Measurements from ENCODE around the gene NDUFA1. TPM values are rescaled to one million over a fixed set of nuclear protein-coding genes. Genes with fewer than 3 reads are reported as not detected.
"Not testable (repeated sequence)": the region's sequence is repeated elsewhere in the genome, so short reads cannot be mapped to it uniquely, and the experiment has no call there.

The NDUFA1 gene
- 10 to 100 TPM; 93.1 to 98.1 TPM for total RNA-seq

DNA sequence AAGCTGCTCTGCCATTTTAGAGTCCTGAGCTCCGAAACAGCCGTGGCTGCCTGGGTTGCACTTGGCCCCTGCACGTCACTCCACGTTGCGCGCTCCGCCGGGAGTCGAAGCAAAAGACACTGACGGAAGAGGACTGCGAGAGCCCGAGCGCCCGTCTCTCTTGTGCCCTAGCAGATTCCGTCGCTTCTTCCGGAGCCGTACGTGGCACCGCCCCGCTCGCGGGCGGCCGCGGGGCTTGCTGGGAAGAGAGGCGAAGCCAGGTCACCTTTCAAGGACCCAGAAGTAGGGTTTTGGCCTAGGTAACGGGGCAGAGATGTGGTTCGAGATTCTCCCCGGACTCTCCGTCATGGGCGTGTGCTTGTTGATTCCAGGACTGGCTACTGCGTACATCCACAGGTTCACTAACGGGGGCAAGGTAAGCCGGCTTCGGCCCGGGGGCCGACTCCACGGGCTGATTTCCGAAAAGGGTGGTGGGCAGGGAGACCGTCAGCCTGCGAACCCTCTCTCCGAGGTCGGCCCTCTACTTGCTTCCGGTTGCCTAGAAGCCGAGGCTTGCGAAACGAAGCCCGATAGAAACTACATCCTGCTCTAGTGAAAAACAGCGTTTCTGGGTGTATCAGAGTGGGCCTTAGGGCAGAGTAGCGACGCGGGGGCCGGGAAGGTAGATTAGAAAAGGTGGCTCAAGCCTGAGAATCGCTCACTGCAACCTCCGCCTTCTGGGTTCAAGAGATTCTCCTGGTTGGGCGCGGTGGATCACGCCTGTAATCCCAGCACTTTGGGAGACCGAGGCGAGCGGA, at the start of gene NDUFA1, which contains the start of gene RNF113A:
Gene NDUFA1, plus strand, starts transcription at position 234 of the 797 bp plus-strand sequence. Its CDS starts 80 bp downstream, at position 314.
Gene RNF113A, minus strand, starts transcription at position 135 of the 797 bp plus-strand sequence. Its CDS starts 120 bp downstream, at position 15.
- Mint-ChIP-seq H3K36me3 (peaks cover 2% of the 10 kb centered on the region), H3K27me3 (no peaks in the 10 kb centered on the region), H3K9me3 (no peaks in the 10 kb centered on the region), H3K27ac (peak within 1 kb of the TSS; percentile 100), H3K4me1 (peaks cover 8% of the 10 kb centered on the region), H3K4me3 (peak within 1 kb of the TSS; percentile 98)
- POLR2A ChIA-PET = interaction anchor here (0.5 to 2.4 kb wide), 10 partner anchors 9 to 120 kb away, joined by 3 to 25 read pairs (median 4); partner anchors contain the start of genes RPL39 and UPF3B
- ATAC-seq (ENCODE audit: low read depth) (peak; percentile 90), DNase-seq (peak; percentile 85)

DNA sequence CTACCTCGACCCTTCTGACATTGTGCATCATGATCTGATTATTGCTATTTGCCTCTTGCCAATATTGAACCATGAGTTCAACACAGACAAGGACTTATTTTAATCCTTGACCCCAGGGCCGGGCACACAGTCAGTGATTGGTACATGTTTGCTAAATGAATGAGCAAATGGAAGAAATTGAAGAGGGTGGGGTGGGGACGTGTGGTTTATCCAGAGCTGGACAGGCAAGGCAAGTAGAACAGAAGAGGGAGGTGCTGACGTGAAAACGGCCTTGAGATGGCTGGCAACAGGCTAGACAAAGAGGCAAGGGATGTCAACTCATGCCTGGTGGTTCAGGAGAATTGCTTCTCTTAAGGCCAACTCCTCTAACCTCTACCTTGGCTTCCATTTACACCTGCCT, 47.4 kb upstream of the NDUFA1 start:
- H3K27ac Mint-ChIP-seq; H3K4me1 Mint-ChIP-seq; H3K27me3 Mint-ChIP-seq; H3K4me3 Mint-ChIP-seq; DNase-seq; H3K9me3 Mint-ChIP-seq; ATAC-seq (ENCODE audit: low read depth); H3K36me3 Mint-ChIP-seq: not testable (repeated sequence)
- POLR2A ChIA-PET = interaction anchor here (0.6 kb wide), 1 partner anchor 247 kb away, joined by 3 read pairs; no protein-coding TSS in a partner anchor

- peak; percentile 28 for ATAC-seq (ENCODE audit: low read depth)
- Mint-ChIP-seq H3K36me3 (peaks cover 16% of the 10 kb centered on the region), H3K27ac (peak overlapping the region; percentile 16), H3K4me1 (peaks cover 5% of the 10 kb centered on the region), H3K27me3 (no peaks in the 10 kb centered on the region), H3K9me3 (no peaks in the 10 kb centered on the region), H3K4me3 (no peak overlapping the region)
- POLR2A ChIA-PET = interaction anchor here (1.5 kb wide), 1 partner anchor 35 kb away, joined by 5 read pairs; the partner anchor contains the start of gene RPL39
- DNase-seq = no peak
Observed at GRCh38 chrX:119826399-119826959, 45.2 kb upstream of the NDUFA1 start.

GRCh38 chrX:119828446-119828845, 43.2 kb upstream of the NDUFA1 start:
- Mint-ChIP-seq H3K27me3 (no peaks in the 10 kb centered on the region), H3K4me3 (no peak overlapping the region), H3K36me3 (peaks cover 18% of the 10 kb centered on the region), H3K27ac (no peak overlapping the region), H3K4me1 (no peaks in the 10 kb centered on the region), H3K9me3 (no peaks in the 10 kb centered on the region)
- no peak for DNase-seq
- ATAC-seq (ENCODE audit: low read depth) = no peak
- POLR2A ChIA-PET = no interaction called here

GRCh38 chrX:119833905-119834304, 37.7 kb upstream of the NDUFA1 start:
- Mint-ChIP-seq H3K27ac (no peak overlapping the region), H3K4me1 (peaks cover 2% of the 10 kb centered on the region), H3K36me3 (peaks cover 33% of the 10 kb centered on the region), H3K9me3 (no peaks in the 10 kb centered on the region), H3K4me3 (no peak overlapping the region), H3K27me3 (no peaks in the 10 kb centered on the region)
- ATAC-seq (ENCODE audit: low read depth) (no peak), DNase-seq (no peak)
- POLR2A ChIA-PET = interaction anchor here (0.9 to 1.4 kb wide), 2 partner anchors 9 to 42 kb away, joined by 3 read pairs; partner anchors contain the start of gene RPL39

DNA sequence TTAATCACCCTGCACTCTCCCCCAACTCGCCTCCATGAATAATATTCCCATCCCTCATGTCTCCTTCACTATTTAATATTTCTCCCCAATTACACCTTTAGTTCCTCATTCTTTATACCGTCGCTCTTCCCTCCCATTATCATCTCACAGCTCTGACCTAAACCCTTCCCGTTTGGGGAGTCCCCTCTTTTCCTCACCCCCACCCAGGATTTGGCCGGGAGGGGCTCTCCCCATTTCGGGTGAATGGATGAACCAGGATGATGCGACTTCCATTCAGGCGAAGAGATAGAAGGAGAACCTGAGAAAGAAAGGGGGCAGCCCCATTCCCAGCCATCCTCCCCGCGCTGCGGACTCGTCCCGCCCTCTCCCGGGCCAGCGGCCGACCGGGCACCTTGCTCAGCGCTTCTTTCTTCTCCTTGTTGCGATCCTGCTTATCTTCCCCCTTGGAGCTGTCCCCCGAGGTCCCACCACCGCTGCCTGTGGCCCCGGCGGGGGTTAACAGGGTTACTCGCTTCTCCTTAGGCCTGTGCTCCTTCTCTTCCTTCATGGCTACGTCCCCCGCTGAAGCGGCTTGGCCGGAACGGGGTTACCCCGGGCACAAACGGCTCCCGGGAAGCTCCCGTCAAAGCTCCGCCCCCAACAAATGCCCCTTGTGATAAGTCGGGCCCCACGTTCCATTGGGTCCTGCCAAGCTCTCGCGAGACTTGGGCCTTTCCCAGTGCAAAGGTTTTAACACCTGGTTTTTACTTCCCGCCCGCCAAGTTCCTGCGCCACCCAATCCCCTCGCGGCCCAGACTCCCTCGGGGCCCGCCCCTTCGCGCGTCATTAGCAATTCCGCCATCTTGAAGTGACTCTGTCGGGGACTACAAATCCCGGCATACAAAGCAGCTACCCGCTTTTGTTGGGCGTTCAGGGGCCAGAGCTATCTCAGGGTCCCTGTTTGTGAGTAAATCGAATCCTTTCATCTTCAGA, 19.0 kb upstream of the NDUFA1 start, which contains the start of gene UPF3B:
Gene UPF3B, minus strand, starts transcription at position 582 of the 972 bp plus-strand sequence. Its CDS starts 35 bp downstream, at position 547.
- no peaks in the 10 kb centered on the region for H3K27me3 Mint-ChIP-seq
- peak within 1 kb of the TSS; percentile 97 for H3K4me3 Mint-ChIP-seq
- peaks cover 5% of the 10 kb centered on the region for H3K4me1 Mint-ChIP-seq
- peak; percentile 96 for ATAC-seq (ENCODE audit: low read depth)
- no peaks in the 10 kb centered on the region for H3K9me3 Mint-ChIP-seq
- H3K27ac Mint-ChIP-seq = peak within 1 kb of the TSS; percentile 92
- peak; percentile 85 for DNase-seq
- peaks cover 7% of the 10 kb centered on the region for H3K36me3 Mint-ChIP-seq
- POLR2A ChIA-PET = interaction anchor here (0.6 to 1.9 kb wide), 6 partner anchors 13 to 162 kb away, joined by 3 to 16 read pairs (median 4); partner anchors contain the start of genes NDUFA1, RNF113A and RPL39

- Mint-ChIP-seq H3K27me3 (no peaks in the 10 kb centered on the region), H3K4me3 (peak overlapping the region; percentile 97), H3K4me1 (peaks cover 7% of the 10 kb centered on the region), H3K27ac (no peak overlapping the region), H3K36me3 (peaks cover 5% of the 10 kb centered on the region), H3K9me3 (no peaks in the 10 kb centered on the region)
- no peak for DNase-seq
- no peak for ATAC-seq (ENCODE audit: low read depth)
- POLR2A ChIA-PET = interaction anchor here (0.6 to 1.9 kb wide), 5 partner anchors 12 to 98 kb away, joined by 3 to 16 read pairs (median 4); partner anchors contain the start of genes NDUFA1, RNF113A and RPL39
Observed at GRCh38 chrX:119853444-119853843, 18.2 kb upstream of the NDUFA1 start.

- H3K9me3 Mint-ChIP-seq = no peaks in the 10 kb centered on the region
- no peaks in the 10 kb centered on the region for H3K27me3 Mint-ChIP-seq
- peak; percentile 39 for DNase-seq
- H3K4me1 Mint-ChIP-seq = peaks cover 8% of the 10 kb centered on the region
- ATAC-seq (ENCODE audit: low read depth) = peak; percentile 4
- POLR2A ChIA-PET = interaction anchor here (0.5 to 2.4 kb wide), 15 partner anchors 9 to 388 kb away, joined by 3 to 25 read pairs (median 4); partner anchors contain the start of genes RPL39 and UPF3B
- H3K36me3 Mint-ChIP-seq = peaks cover 2% of the 10 kb centered on the region
- peak overlapping the region; percentile 100 for H3K27ac Mint-ChIP-seq
- H3K4me3 Mint-ChIP-seq = peak overlapping the region; percentile 98
Observed at GRCh38 chrX:119870626-119871131, 953 bp upstream of the NDUFA1 start.

GRCh38 chrX:119871245-119871598, 410 bp upstream of the NDUFA1 start:
- H3K9me3 Mint-ChIP-seq = no peaks in the 10 kb centered on the region
- peaks cover 2% of the 10 kb centered on the region for H3K36me3 Mint-ChIP-seq
- peaks cover 8% of the 10 kb centered on the region for H3K4me1 Mint-ChIP-seq
- DNase-seq (no peak), ATAC-seq (ENCODE audit: low read depth) (peak; percentile 46)
- peak overlapping the region; percentile 100 for H3K27ac Mint-ChIP-seq
- peak overlapping the region; percentile 98 for H3K4me3 Mint-ChIP-seq
- POLR2A ChIA-PET = interaction anchor here (0.5 to 2.4 kb wide), 11 partner anchors 9 to 389 kb away, joined by 3 to 25 read pairs (median 4); partner anchors contain the start of genes RPL39 and UPF3B
- H3K27me3 Mint-ChIP-seq = no peaks in the 10 kb centered on the region

- ATAC-seq (ENCODE audit: low read depth) = no peak
- Mint-ChIP-seq H3K27me3 (no peaks in the 10 kb centered on the region), H3K4me3 (no peak overlapping the region), H3K36me3 (peaks cover 3% of the 10 kb centered on the region), H3K27ac (no peak overlapping the region), H3K4me1 (peaks cover 13% of the 10 kb centered on the region), H3K9me3 (no peaks in the 10 kb centered on the region)
- POLR2A ChIA-PET = interaction anchor here (0.6 to 0.8 kb wide), 3 partner anchors 9 to 120 kb away, joined by 3 to 4 read pairs (median 3); partner anchors contain the start of genes RPL39 and SOWAHD
- no peak for DNase-seq
Observed at GRCh38 chrX:119878740-119879139, 7.1 kb downstream of the NDUFA1 start.

DNA sequence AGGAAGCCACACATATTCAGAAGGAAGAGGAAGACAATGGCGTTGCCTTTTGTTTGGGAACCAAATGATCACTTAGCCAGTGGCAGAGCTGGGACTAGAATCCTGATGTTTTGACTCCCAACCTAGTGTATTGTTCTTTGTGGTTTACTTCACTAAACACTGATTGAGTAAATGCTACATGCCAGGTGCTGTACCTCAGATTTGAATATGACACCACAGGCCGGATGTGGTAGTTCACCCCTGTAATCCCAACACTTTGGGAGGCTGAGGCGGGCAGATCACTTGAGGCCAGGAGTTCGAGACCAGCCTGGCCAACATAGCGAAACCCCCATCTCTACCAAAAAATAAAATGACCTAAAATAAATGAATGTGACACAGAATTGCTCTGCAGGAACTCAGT, 8.4 kb downstream of the NDUFA1 start:
- no peak overlapping the region for H3K4me3 Mint-ChIP-seq
- DNase-seq = no peak
- peaks cover 13% of the 10 kb centered on the region for H3K4me1 Mint-ChIP-seq
- POLR2A ChIA-PET = interaction anchor here (1.0 to 1.3 kb wide), 2 partner anchors 9 to 10 kb away, joined by 3 to 7 read pairs; partner anchors contain the start of genes NDUFA1 and RNF113A
- ATAC-seq (ENCODE audit: low read depth) = no peak
- H3K27me3 Mint-ChIP-seq = no peaks in the 10 kb centered on the region
- H3K9me3 Mint-ChIP-seq = no peaks in the 10 kb centered on the region
- peak overlapping the region; percentile 62 for H3K27ac Mint-ChIP-seq
- peaks cover 3% of the 10 kb centered on the region for H3K36me3 Mint-ChIP-seq
